B cell (primary cell): ENCODE measurements around the gene KPNA5.

Experiments used
- CTCF ChIP-seq: fragments of 200-600 bp; IDR thresholded peaks from one replicate; pipeline ENCODE4 v1.8.0; 2022; ENCODE audit warnings: antibody characterized with exemption, mild to moderate bottlenecking
- EZH2 ChIP-seq: IDR thresholded peaks from 2 replicates; pipeline ENCODE4 v1.6.1; 2012; ENCODE audit warnings: borderline replicate concordance, low read depth, mild to moderate bottlenecking, moderate library complexity, low read length; ENCODE audit not compliant: insufficient read depth, poor library complexity, severe bottlenecking

GRCh38 chr6:116745176-116745575 lies 64.2 kb downstream of the KPNA5 start:
- TF ChIP-seq CTCF, result no peak
- no peak for TF ChIP-seq EZH2
